GM12878 (cell line): Measurements from ENCODE around the gene SCD5. TPM values are rescaled to one million over a fixed set of nuclear protein-coding genes. Genes with fewer than 3 reads are reported as not detected.

Experiments
- ATAC-seq: fragments of 200-7000 bp; cut with Tn5 transposase; 3 replicates; pipeline ENCODE4 v1.9.1; 2020; ENCODE audit warnings: mild to moderate bottlenecking, moderate library complexity
- BruUV-seq: library from RNA; stranded (reverse); fragments of 400-500 nt; replicated peaks from 2 replicates; lab custom pipeline; 2021; lab: Mats Ljungman, UMichigan
- CTCF ChIA-PET: fragments of 300-600 bp; sonication (Branson Sonifier 250); formaldehyde crosslinking; extraction: SDS; loops from one replicate; lab custom pipeline; 2021; ENCODE audit warnings: inconsistent platforms; lab: Yijun Ruan, JAX
- POLR2A ChIA-PET: fragments of 350-600 bp; formaldehyde crosslinking; extraction: SDS; loops from one replicate; lab custom pipeline; 2021; ENCODE audit warnings: inconsistent platforms; lab: Charles Lee
- RAD21 ChIA-PET: fragments of 300-600 bp; sonication (Branson Sonifier 250); formaldehyde crosslinking; loops from one replicate; lab custom pipeline; 2023; ENCODE audit warnings: antibody characterized with exemption; ENCODE audit not compliant: unreplicated experiment; lab: Charles Lee
- SMC1A ChIA-PET: fragments of 300-600 bp; sonication (Branson Sonifier 250); formaldehyde crosslinking; loops from one replicate; lab custom pipeline; 2023; ENCODE audit not compliant: unreplicated experiment, uncharacterized antibody; lab: Charles Lee
- DNase-seq: peaks from one replicate; pipeline ENCODE4 v3.0.0-alpha.2; 2011; ENCODE audit warnings: low read depth, low spot score
- FAIRE-seq: peaks from 3 replicates; lab custom pipeline; 2011; peaks lifted over from hg19 to GRCh38; lab: Jason Lieb, UNC
- H2AFZ ChIP-seq: 2 replicates; pipeline ENCODE4 v1.6.0; 2011; ENCODE audit warnings: low read depth, low read length, control low read depth; ENCODE audit not compliant: control insufficient read depth
- H3K27ac ChIP-seq: 2 replicates; pipeline ENCODE4 v1.5.1; 2011; ENCODE audit warnings: control low read depth; ENCODE audit not compliant: control insufficient read depth, insufficient read depth
- H3K27me3 ChIP-seq, 2 experiments: replicated peaks in 1 of 2; 2 replicates each; pipeline versions ENCODE4 v1.6.0 to v1.6.1; 2011; ENCODE audit warnings: low read length in 1 of 2; ENCODE audit not compliant: control insufficient read depth in 2 of 2, insufficient read depth in 2 of 2
- H3K36me3 ChIP-seq, 2 experiments: 2 replicates each; pipeline ENCODE4 v1.5.1; 2011; ENCODE audit warnings: low read length in 1 of 2; ENCODE audit not compliant: control insufficient read depth in 2 of 2, insufficient read depth in 2 of 2
- H3K4me1 ChIP-seq: 2 replicates; pipeline ENCODE4 v1.6.1; 2011; ENCODE audit warnings: mild to moderate bottlenecking, low read length, moderate library complexity, mixed read lengths; ENCODE audit not compliant: control insufficient read depth, insufficient read depth
- H3K4me2 ChIP-seq: 2 replicates; pipeline ENCODE4 v1.6.0; 2011; ENCODE audit warnings: control low read depth; ENCODE audit not compliant: control insufficient read depth, insufficient read depth
- H3K4me3 ChIP-seq: fragments of 200-600 bp; sonication (generic); 2 replicates; pipeline ENCODE4 v1.5.1; 2016
- H3K79me2 ChIP-seq: 2 replicates; pipeline ENCODE4 v1.6.0; 2011; ENCODE audit warnings: low read length; ENCODE audit not compliant: control insufficient read depth, insufficient read depth
- H3K9ac ChIP-seq: 2 replicates; pipeline ENCODE4 v1.8.0; 2011; ENCODE audit warnings: low read length, control low read depth, mixed read lengths; ENCODE audit not compliant: control insufficient read depth, insufficient read depth
- H3K9me3 ChIP-seq: replicated peaks from 3 replicates; pipeline ENCODE4 v1.5.1; 2011; ENCODE audit warnings: mild to moderate bottlenecking, low read length; ENCODE audit not compliant: control insufficient read depth, insufficient read depth
- H4K20me1 ChIP-seq: 2 replicates; pipeline ENCODE4 v1.6.0; 2011; ENCODE audit not compliant: control insufficient read depth, insufficient read depth
- ASH2L ChIP-seq: fragments of 300-600, 200-600 bp; sonication (generic); IDR thresholded peaks from 2 replicates; pipeline ENCODE4 v1.6.1; 2017; ENCODE audit warnings: low read depth, mild to moderate bottlenecking, borderline replicate concordance
- BMI1 ChIP-seq: fragments of 450-650 bp; IDR thresholded peaks from 2 replicates; pipeline ENCODE4 v1.6.1; 2016; ENCODE audit warnings: mild to moderate bottlenecking, moderate library complexity, borderline replicate concordance
- BRCA1 ChIP-seq: IDR thresholded peaks from 2 replicates; pipeline ENCODE4 v1.6.1; 2011; ENCODE audit warnings: low read depth, low read length, improper control_type of control experiment
- ESRRA ChIP-seq: IDR thresholded peaks from 2 replicates; pipeline ENCODE4 v1.6.1; 2012; ENCODE audit warnings: mild to moderate bottlenecking, low read length, improper control_type of control experiment
- MTA3 ChIP-seq: IDR thresholded peaks from 2 replicates; pipeline ENCODE4 v1.6.1; 2012; ENCODE audit warnings: low read length, inconsistent platforms, borderline replicate concordance
- NFXL1 ChIP-seq: fragments of 450-650 bp; IDR thresholded peaks from 2 replicates; pipeline ENCODE4 v1.6.1; 2017; ENCODE audit warnings: antibody characterized with exemption, mild to moderate bottlenecking, borderline replicate concordance
- POLR2AphosphoS5 ChIP-seq: IDR thresholded peaks from 2 replicates; pipeline ENCODE4 v1.6.1; 2011; ENCODE audit warnings: mild to moderate bottlenecking, low read length, inconsistent platforms
- RBBP5 ChIP-seq: fragments of 200-600 bp; sonication (generic); conservative IDR thresholded peaks from 2 replicates; pipeline ENCODE4 v1.6.1; 2016
- SMAD5 ChIP-seq: IDR thresholded peaks from 2 replicates; pipeline ENCODE4 v1.6.1; 2016; ENCODE audit warnings: antibody characterized with exemption, low read depth
- SREBF2 ChIP-seq: IDR thresholded peaks from 2 replicates; pipeline ENCODE4 v1.6.1; 2012; ENCODE audit warnings: mild to moderate bottlenecking, low read length
- SRF ChIP-seq, 2 experiments: IDR thresholded peaks; 2 replicates each; pipeline ENCODE4 v1.6.1; 2011; ENCODE audit warnings: low read depth in 2 of 2, low read length in 2 of 2, mild to moderate bottlenecking in 1 of 2, moderate library complexity in 1 of 2
- WGBS: methylation state at CpG from one replicate; pipeline ENCODE4 v1.1.6; 2016; ENCODE audit warnings: low lambda C conversion rate; ENCODE audit not compliant: insufficient replicate concordance, insufficient coverage; ENCODE audit errors: missing lambda C conversion rate; 5-methylcytosine and 5-hydroxymethylcytosine counted together
- in situ Hi-C: fragments of 300-500 bp; cut with MboI; formaldehyde crosslinking; loops from 9 replicates; pipeline ENCODE4 v1.14.3; 2018; ENCODE audit warnings: mixed read lengths
- intact Hi-C: fragments of 100-400 bp; cut with micrococcal nuclease; formaldehyde crosslinking; loops from one replicate; pipeline ENCODE4 v1.14.2; 2022; ENCODE audit not compliant: unreplicated experiment
- polyA plus RNA-seq, 11 experiments: library from polyadenylated mRNA; depleted of rRNA in 4 of 11; unstranded in 6 of 11; stranded (reverse) in 5 of 11; fragments of >200 nt; fragmentation: Nextera tagmentation in 4 of 11; fragmentation: Illumina TruSeq in 1 of 11; extraction: Ambion mirVana in 4 of 11; extraction: Trizol in 1 of 11; gene quantifications; 1 replicate in 1 of 11; 2 replicates in 10 of 11; pipeline versions ENCODE4 v1.2.1 to v1.2.3, GENCODE V29; 2011 to 2016; ENCODE audit warnings: inconsistent platforms in 2 of 11, missing spikeins in 2 of 11, low read depth in 1 of 11
- total RNA-seq, 4 experiments: library from RNA; depleted of rRNA in 3 of 4; stranded (reverse); fragments of >200 nt in 3 of 4; fragmentation: Illumina TruSeq in 1 of 4; extraction: Trizol in 1 of 4; gene quantifications; 2 replicates each; pipeline versions ENCODE4 v1.2.1 to v1.2.3, GENCODE V29; 2013 to 2021
- TF ChIP-seq, protein P1 (sequence below): fragments of 450-650 bp; formaldehyde crosslinking; IDR thresholded peaks from 2 replicates; pipeline ENCODE4 v1.4.0; 2020; ENCODE audit warnings: mild to moderate bottlenecking, moderate library complexity
- TF ChIP-seq, protein P2 (sequence below): fragments of 450-650 bp; IDR thresholded peaks from 2 replicates; pipeline ENCODE4 v1.6.1; 2016; ENCODE audit warnings: mild to moderate bottlenecking
- TF ChIP-seq, protein P3 (sequence below): fragments of 450-650 bp; IDR thresholded peaks from 2 replicates; pipeline ENCODE4 v1.6.1; 2017; ENCODE audit warnings: mild to moderate bottlenecking, moderate library complexity

SCD5 gene
- total and polyA plus RNA-seq, 10 of the 15 experiments (the other 5 are each of a cell fraction or from before 2014, with no cell fraction given): 2.4 to 15.0 (median 4.2) TPM

DNA sequence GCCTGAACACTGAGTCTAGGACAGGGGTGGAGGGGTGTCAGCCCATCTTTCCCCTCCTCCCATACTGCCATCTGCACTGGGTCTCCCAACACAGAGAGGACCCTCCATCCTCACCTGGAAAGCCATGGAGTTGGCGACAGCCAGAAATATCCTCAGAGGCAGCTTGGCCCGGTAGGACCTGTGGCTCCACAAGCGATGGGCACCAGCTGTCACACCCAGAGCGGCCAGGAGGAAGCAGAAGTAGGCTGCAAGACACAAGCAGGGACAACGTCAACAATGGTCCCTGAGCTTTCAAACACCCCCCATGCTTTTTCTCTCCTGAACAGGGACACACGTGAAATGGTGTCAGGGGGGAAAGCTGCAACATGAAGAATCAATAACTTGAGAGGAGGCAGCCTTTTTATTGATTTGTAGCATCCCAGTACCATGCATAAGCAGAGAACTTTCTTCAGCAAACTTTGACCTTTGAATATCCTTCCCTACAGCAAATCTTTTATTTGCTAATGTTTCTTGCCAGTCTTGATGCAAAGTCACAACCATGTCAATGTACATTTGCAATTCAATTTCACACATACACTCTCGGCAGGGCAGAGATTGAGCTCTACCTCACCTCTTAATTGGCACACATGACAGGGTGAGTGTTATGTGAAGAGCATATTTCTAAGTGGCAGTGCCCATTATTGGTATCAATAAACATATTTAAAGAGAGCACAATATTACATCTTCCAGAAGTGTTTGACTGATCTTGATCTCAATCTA lies 93.2 kb downstream of the SCD5 start:
- no peak for TF ChIP-seq MTA3
- no peak for TF ChIP-seq SRF (IDR thresholded peaks at IDR 0.05; ENCODE audit: low read depth in 2 of 2, low read length in 2 of 2)
- no peak for TF ChIP-seq SMAD5
- TF ChIP-seq POLR2AphosphoS5: no peak
- TF ChIP-seq BMI1: no peak
- TF ChIP-seq ESRRA: no peak
- TF ChIP-seq, protein P1, sequence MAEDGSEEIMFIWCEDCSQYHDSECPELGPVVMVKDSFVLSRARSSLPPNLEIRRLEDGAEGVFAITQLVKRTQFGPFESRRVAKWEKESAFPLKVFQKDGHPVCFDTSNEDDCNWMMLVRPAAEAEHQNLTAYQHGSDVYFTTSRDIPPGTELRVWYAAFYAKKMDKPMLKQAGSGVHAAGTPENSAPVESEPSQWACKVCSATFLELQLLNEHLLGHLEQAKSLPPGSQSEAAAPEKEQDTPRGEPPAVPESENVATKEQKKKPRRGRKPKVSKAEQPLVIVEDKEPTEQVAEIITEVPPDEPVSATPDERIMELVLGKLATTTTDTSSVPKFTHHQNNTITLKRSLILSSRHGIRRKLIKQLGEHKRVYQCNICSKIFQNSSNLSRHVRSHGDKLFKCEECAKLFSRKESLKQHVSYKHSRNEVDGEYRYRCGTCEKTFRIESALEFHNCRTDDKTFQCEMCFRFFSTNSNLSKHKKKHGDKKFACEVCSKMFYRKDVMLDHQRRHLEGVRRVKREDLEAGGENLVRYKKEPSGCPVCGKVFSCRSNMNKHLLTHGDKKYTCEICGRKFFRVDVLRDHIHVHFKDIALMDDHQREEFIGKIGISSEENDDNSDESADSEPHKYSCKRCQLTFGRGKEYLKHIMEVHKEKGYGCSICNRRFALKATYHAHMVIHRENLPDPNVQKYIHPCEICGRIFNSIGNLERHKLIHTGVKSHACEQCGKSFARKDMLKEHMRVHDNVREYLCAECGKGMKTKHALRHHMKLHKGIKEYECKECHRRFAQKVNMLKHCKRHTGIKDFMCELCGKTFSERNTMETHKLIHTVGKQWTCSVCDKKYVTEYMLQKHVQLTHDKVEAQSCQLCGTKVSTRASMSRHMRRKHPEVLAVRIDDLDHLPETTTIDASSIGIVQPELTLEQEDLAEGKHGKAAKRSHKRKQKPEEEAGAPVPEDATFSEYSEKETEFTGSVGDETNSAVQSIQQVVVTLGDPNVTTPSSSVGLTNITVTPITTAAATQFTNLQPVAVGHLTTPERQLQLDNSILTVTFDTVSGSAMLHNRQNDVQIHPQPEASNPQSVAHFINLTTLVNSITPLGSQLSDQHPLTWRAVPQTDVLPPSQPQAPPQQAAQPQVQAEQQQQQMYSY: no peak
- TF ChIP-seq, protein P2, sequence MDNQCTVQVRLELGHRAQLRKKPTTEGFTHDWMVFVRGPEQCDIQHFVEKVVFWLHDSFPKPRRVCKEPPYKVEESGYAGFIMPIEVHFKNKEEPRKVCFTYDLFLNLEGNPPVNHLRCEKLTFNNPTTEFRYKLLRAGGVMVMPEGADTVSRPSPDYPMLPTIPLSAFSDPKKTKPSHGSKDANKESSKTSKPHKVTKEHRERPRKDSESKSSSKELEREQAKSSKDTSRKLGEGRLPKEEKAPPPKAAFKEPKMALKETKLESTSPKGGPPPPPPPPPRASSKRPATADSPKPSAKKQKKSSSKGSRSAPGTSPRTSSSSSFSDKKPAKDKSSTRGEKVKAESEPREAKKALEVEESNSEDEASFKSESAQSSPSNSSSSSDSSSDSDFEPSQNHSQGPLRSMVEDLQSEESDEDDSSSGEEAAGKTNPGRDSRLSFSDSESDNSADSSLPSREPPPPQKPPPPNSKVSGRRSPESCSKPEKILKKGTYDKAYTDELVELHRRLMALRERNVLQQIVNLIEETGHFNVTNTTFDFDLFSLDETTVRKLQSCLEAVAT: no peak
- TF ChIP-seq ASH2L: no peak
- no peak for TF ChIP-seq NFXL1
- no peak for TF ChIP-seq BRCA1
- TF ChIP-seq, protein P3, sequence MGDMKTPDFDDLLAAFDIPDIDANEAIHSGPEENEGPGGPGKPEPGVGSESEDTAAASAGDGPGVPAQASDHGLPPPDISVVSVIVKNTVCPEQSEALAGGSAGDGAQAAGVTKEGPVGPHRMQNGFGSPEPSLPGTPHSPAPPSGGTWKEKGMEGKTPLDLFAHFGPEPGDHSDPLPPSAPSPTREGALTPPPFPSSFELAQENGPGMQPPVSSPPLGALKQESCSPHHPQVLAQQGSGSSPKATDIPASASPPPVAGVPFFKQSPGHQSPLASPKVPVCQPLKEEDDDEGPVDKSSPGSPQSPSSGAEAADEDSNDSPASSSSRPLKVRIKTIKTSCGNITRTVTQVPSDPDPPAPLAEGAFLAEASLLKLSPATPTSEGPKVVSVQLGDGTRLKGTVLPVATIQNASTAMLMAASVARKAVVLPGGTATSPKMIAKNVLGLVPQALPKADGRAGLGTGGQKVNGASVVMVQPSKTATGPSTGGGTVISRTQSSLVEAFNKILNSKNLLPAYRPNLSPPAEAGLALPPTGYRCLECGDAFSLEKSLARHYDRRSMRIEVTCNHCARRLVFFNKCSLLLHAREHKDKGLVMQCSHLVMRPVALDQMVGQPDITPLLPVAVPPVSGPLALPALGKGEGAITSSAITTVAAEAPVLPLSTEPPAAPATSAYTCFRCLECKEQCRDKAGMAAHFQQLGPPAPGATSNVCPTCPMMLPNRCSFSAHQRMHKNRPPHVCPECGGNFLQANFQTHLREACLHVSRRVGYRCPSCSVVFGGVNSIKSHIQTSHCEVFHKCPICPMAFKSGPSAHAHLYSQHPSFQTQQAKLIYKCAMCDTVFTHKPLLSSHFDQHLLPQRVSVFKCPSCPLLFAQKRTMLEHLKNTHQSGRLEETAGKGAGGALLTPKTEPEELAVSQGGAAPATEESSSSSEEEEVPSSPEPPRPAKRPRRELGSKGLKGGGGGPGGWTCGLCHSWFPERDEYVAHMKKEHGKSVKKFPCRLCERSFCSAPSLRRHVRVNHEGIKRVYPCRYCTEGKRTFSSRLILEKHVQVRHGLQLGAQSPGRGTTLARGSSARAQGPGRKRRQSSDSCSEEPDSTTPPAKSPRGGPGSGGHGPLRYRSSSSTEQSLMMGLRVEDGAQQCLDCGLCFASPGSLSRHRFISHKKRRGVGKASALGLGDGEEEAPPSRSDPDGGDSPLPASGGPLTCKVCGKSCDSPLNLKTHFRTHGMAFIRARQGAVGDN: no peak
- no peak for TF ChIP-seq SREBF2
- TF ChIP-seq RBBP5: no peak
- FAIRE-seq (no peak), ATAC-seq (no peak), DNase-seq (no peak)
- no peak overlapping the region for H3K9ac ChIP-seq
- no peaks in the 10 kb centered on the region for H3K4me1 ChIP-seq
- RAD21 ChIA-PET: no interaction called here
- H3K9me3 ChIP-seq: no peaks in the 10 kb centered on the region
- no peak overlapping the region for H3K4me2 ChIP-seq
- no peaks in the 10 kb centered on the region for H4K20me1 ChIP-seq
- H3K36me3 ChIP-seq: no peaks in the 10 kb centered on the region
- in situ Hi-C loops (no loop called here), intact Hi-C loops (no loop called here)
- no peaks in the 10 kb centered on the region for H3K27me3 ChIP-seq
- H2AFZ ChIP-seq: no peak overlapping the region
- CTCF ChIA-PET: interaction anchor here (1.6 kb wide), 1 partner anchor 33 kb away, joined by 5 read pairs; no protein-coding TSS in a partner anchor
- POLR2A ChIA-PET: no interaction called here
- H3K4me3 ChIP-seq: no peak overlapping the region
- SMC1A ChIA-PET: no interaction called here
- no TSS peak for BruUV-seq
- WGBS: 18% methylated on average over 7 of the region's 7 CpGs
- H3K79me2 ChIP-seq: no peaks in the 10 kb centered on the region
- H3K27ac ChIP-seq: no peak overlapping the region
